Thyroid gland (tissue), 4 donors: Measurements from ENCODE around the gene TLX2. TPM values are rescaled to one million over a fixed set of nuclear protein-coding genes. Genes with fewer than 3 reads are reported as not detected.

Experiments
- DNase-seq, 2 donors: peaks; one replicate each; pipeline ENCODE4 v3.0.0-alpha.2; 2019
- H3K27ac ChIP-seq, 3 donors: fragments of 200-600 bp; sonication (generic); 1 replicate in 2 of 3; 2 replicates in 1 of 3; pipeline ENCODE4 v1.5.1; 2016 to 2019; ENCODE audit warnings: mild to moderate bottlenecking in 1 of 3, moderate library complexity in 1 of 3
- H3K27me3 ChIP-seq: fragments of 200-600 bp; sonication (generic); one replicate; pipeline ENCODE4 v1.5.1; 2019
- H3K36me3 ChIP-seq, 2 donors: fragments of 200-600 bp; sonication (generic); one replicate each; pipeline ENCODE4 v1.5.1; 2016 to 2019
- H3K4me1 ChIP-seq, 2 donors: fragments of 200-600 bp; sonication (generic); one replicate each; pipeline ENCODE4 v1.5.1; 2017 to 2019
- H3K4me3 ChIP-seq, 3 donors: fragments of 200-600 bp; sonication (generic); replicated peaks in 1 of 3; 1 replicate in 2 of 3; 2 replicates in 1 of 3; pipeline ENCODE4 v1.5.1; 2016; ENCODE audit warnings: mild to moderate bottlenecking in 1 of 3
- H3K9me3 ChIP-seq: fragments of 200-600 bp; sonication (generic); one replicate; pipeline ENCODE4 v1.5.1; 2017
- CTCF ChIP-seq, 6 experiments: fragments of 200-600 bp in 3 of 6; fragments of 450-650 bp in 3 of 6; sonication (generic) in 3 of 6; IDR thresholded peaks; one replicate each; pipeline ENCODE4 v1.5.1; 2016 to 2019; ENCODE audit warnings: antibody characterized with exemption in 6 of 6, mild to moderate bottlenecking in 2 of 6, inconsistent platforms in 1 of 6, moderate library complexity in 1 of 6
- POLR2A ChIP-seq, 2 donors: fragments of 450-650 bp; IDR thresholded peaks; one replicate each; pipeline ENCODE4 v1.6.1; 2017; ENCODE audit warnings: antibody characterized with exemption in 2 of 2, mild to moderate bottlenecking in 2 of 2, moderate library complexity in 1 of 2
- WGBS, 2 donors: methylation state at CpG; one replicate each; pipeline ENCODE4 v1.1.5; 2017; 5-methylcytosine and 5-hydroxymethylcytosine counted together
- intact Hi-C: fragments of 100-400 bp; cut with DNase I; formaldehyde crosslinking; loops from one replicate; pipeline ENCODE4 v1.15.1; 2023
- total RNA-seq, 4 donors: library from RNA; depleted of rRNA; stranded (reverse); fragments of >200 nt; gene quantifications; one replicate each; pipeline ENCODE4 v1.2.3, GENCODE V29; 2016

The TLX2 gene
- total RNA-seq, 4 donors from 2014 or later = not detected

GRCh38 chr2:74535440-74535965 is 21.3 kb downstream of the TLX2 start:
- Histone ChIP-seq H3K4me1 (peaks cover 6 to 7% of the 10 kb centered on the region in 2 donors), H3K9me3 (no peaks in the 10 kb centered on the region), H3K36me3 (peaks cover 0 to 11% of the 10 kb centered on the region in 2 donors), H3K27ac (no peak overlapping the region), H3K27me3 (no peaks in the 10 kb centered on the region), H3K4me3 (no peak overlapping the region)
- WGBS, 2 donors = 89 to 97% methylated on average over 10 of the region's 10 CpGs
- TF ChIP-seq CTCF (IDR thresholded peaks at IDR 0.05) = no peak
- no peak for TF ChIP-seq POLR2A (IDR thresholded peaks at IDR 0.05)
- intact Hi-C loops = no loop called here
- no peak for DNase-seq

- Histone ChIP-seq H3K27me3 (no peaks in the 10 kb centered on the region), H3K36me3 (peaks cover 0 to 11% of the 10 kb centered on the region in 2 donors), H3K4me1 (peaks cover 0 to 6% of the 10 kb centered on the region in 2 donors), H3K4me3 (no peak overlapping the region), H3K27ac (no peak overlapping the region), H3K9me3 (no peaks in the 10 kb centered on the region)
- no peak for TF ChIP-seq POLR2A (IDR thresholded peaks at IDR 0.05)
- TF ChIP-seq CTCF (IDR thresholded peaks at IDR 0.05) = no peak
- intact Hi-C loops = no loop called here
- WGBS, 2 donors = 84 to 87% methylated on average over 22 to 23 of the region's 23 CpGs
- DNase-seq = no peak
Measured at GRCh38 chr2:74536166-74536950, 22.1 kb downstream of the TLX2 start.

GRCh38 chr2:74537140-74537539 is 22.9 kb downstream of the TLX2 start:
- H3K27ac ChIP-seq = no peak overlapping the region
- H3K4me1 ChIP-seq = peaks cover 0 to 6% of the 10 kb centered on the region in 2 donors
- intact Hi-C loops = no loop called here
- no peaks in the 10 kb centered on the region for H3K9me3 ChIP-seq
- no peaks in the 10 kb centered on the region for H3K27me3 ChIP-seq
- peaks cover 0 to 11% of the 10 kb centered on the region in 2 donors for H3K36me3 ChIP-seq
- 69 to 73% methylated on average over 4 of the region's 4 CpGs for WGBS, 2 donors
- DNase-seq = no peak
- H3K4me3 ChIP-seq = no peak overlapping the region
- TF ChIP-seq CTCF (IDR thresholded peaks at IDR 0.05) = no peak
- TF ChIP-seq POLR2A (IDR thresholded peaks at IDR 0.05) = no peak

- Histone ChIP-seq H3K27ac (no peak overlapping the region), H3K9me3 (no peaks in the 10 kb centered on the region), H3K4me1 (peaks cover 0 to 6% of the 10 kb centered on the region in 2 donors), H3K27me3 (no peaks in the 10 kb centered on the region), H3K4me3 (no peak overlapping the region), H3K36me3 (no peaks in the 10 kb centered on the region)
- 54 to 58% methylated on average over 7 of the region's 7 CpGs for WGBS, 2 donors
- no peak for TF ChIP-seq CTCF (IDR thresholded peaks at IDR 0.05)
- TF ChIP-seq POLR2A (IDR thresholded peaks at IDR 0.05) = no peak
- DNase-seq = no peak
- intact Hi-C loops = no loop called here
Measured at GRCh38 chr2:74538881-74539339, 24.7 kb downstream of the TLX2 start.

GRCh38 chr2:74540291-74540690 is 26.0 kb downstream of the TLX2 start:
- no peak overlapping the region for H3K27ac ChIP-seq
- peaks cover 0 to 6% of the 10 kb centered on the region in 2 donors for H3K4me1 ChIP-seq
- no peak for DNase-seq
- WGBS, 2 donors = 75 to 85% methylated on average over 5 of the region's 5 CpGs
- H3K9me3 ChIP-seq = no peaks in the 10 kb centered on the region
- TF ChIP-seq POLR2A (IDR thresholded peaks at IDR 0.05) (no peak), CTCF (IDR thresholded peaks at IDR 0.05) (no peak)
- intact Hi-C loops = no loop called here
- no peaks in the 10 kb centered on the region for H3K36me3 ChIP-seq
- H3K4me3 ChIP-seq = no peak overlapping the region
- H3K27me3 ChIP-seq = no peaks in the 10 kb centered on the region
